Iris pigment epithelial cell (primary cell): ENCODE data around the gene GOLIM4.
A peak's percentile ranks its signal among the peaks of the same experiment; 100 is the strongest.

Experiments used
- DNase-seq: peaks from one replicate; pipeline ENCODE4 v3.0.0-alpha.2; 2011; ENCODE audit warnings: low read depth

The GOLIM4 gene

DNA sequence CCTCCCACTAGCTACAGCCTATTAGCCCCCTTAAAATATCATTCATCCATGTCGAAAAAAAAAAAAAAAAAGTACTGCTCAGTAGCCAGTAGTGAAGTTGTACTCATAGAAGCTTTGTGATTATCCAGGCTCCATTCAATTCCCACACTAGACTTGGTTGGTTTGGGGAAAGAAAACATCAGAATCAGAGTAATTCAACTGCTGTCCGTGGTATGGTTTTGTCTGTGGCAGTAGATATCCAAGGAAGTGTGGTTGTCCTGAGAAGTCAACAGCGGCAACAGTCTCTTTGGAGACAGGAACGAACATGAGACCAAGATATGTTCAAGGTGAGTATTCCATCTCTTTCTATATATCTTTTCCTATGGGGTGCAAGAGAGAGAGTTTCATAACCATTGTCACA is 99.2 kb downstream of the GOLIM4 start:
- no peak for DNase-seq

GRCh38 chr3:167992381-167992780 is 103.3 kb downstream of the GOLIM4 start:
- DNase-seq = no peak

DNA sequence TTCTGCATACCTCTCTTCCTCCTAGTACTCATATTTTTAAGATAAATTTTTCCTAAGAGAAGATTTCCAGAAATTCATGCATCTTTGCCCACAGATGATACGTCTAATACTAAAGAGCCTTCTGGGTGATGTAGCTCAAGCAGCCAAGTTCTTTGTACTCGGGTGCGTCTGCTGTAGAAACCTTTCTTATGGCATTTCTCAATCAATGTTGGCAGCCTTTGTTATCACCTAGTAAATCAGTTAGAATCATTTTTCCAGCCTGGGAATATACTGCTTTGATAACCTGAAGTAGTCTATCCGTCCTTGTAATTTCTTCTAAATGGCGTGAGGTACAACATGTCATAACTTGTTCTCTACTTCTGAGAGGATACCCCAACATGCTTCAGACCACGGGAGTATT is 104.5 kb downstream of the GOLIM4 start:
- no peak for DNase-seq

GRCh38 chr3:167989999-167990398 is 105.7 kb downstream of the GOLIM4 start:
- no peak for DNase-seq

- DNase-seq = no peak
Measured at GRCh38 chr3:167989066-167989465, 106.7 kb downstream of the GOLIM4 start.

DNA sequence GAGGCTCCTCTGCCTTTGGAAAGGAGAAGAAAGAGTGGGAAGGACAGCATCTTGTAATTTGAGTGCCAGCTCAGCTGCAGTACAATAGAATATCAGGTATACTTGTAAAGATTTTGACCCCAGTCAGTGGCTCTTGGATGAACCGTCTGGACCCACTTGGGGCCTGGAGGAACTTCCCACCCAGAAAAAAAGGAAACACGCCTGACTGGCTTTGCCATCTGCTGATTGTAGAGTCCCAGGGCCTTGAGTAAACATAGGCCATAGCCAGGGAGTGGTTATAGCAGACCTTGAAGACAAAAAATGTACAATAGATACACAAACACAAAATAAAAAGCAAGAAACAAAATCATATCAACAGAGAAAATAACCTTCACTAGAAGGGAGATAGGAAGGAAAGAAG is 112.1 kb downstream of the GOLIM4 start:
- DNase-seq = no peak

- DNase-seq = no peak
Measured at GRCh38 chr3:167978486-167978885, 117.2 kb downstream of the GOLIM4 start.

- no peak for DNase-seq
Measured at GRCh38 chr3:167978071-167978470, 117.7 kb downstream of the GOLIM4 start.

GRCh38 chr3:167976516-167977361 is 119.0 kb downstream of the GOLIM4 start:
- peak; percentile 28 for DNase-seq

- no peak for DNase-seq
Measured at GRCh38 chr3:167973901-167974300, 121.8 kb downstream of the GOLIM4 start.

DNA sequence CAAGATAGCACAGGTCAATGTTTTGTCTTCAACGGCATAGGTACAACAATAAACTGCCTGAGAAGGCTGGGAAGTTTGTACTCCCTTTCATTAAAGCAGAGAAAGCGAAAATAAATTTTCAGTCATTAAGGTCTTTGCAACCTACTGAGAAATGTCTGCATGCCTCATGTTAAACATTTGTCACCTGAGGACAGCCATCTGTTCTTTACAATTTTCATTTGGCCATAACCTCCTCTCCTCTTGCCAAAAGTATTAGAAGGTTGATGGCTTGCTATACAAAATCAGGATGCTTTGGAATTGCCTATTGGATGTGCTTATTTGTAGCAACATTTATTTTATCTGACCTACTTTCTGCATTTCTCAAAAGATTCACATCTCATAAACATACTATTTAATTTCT is 122.7 kb downstream of the GOLIM4 start:
- DNase-seq = no peak

DNA sequence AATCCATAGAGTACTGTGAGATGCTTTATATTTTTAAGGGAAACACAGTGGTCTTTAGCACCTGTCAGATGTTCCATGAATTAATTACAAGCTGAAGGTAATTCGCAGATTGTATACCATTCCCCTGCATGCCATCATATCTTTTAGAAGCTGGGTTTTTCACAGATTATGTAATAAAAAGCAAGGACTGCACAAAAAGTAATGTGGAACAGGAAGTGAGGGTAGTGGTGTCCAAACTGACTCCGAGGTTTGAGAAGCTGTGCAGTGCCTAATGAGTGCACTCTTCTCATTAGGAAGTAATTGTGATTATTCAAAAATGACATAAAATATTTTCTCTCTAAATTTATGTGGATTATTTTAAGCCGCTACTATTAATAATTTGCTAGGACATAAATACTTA is 123.2 kb downstream of the GOLIM4 start:
- no peak for DNase-seq

- DNase-seq = no peak
Measured at GRCh38 chr3:167969548-167969947, 126.2 kb downstream of the GOLIM4 start.

- no peak for DNase-seq
Measured at GRCh38 chr3:167967257-167968036, 128.3 kb downstream of the GOLIM4 start.
